ENCODE data around the gene PPP1R14C.

DNA sequence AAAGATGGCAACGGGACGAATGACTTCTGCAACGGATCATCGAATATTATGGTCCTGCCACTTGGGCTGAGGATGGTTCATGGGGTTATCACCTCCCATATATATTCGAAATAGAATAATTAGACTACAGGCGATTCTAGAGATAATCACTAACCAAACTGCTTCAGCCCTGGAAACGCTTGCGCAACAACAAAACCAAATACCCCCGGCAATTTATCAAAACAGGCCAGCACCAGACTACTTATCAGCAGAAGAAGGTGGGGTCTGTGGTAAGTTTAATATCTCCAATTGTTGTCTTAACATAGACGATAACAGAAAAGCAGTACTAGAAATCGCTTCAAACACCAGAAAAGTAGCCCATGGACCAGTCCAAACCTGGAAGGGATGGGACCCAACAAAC is 42.9 kb upstream of the PPP1R14C start:
- TF ChIP-seq, protein P1, sequence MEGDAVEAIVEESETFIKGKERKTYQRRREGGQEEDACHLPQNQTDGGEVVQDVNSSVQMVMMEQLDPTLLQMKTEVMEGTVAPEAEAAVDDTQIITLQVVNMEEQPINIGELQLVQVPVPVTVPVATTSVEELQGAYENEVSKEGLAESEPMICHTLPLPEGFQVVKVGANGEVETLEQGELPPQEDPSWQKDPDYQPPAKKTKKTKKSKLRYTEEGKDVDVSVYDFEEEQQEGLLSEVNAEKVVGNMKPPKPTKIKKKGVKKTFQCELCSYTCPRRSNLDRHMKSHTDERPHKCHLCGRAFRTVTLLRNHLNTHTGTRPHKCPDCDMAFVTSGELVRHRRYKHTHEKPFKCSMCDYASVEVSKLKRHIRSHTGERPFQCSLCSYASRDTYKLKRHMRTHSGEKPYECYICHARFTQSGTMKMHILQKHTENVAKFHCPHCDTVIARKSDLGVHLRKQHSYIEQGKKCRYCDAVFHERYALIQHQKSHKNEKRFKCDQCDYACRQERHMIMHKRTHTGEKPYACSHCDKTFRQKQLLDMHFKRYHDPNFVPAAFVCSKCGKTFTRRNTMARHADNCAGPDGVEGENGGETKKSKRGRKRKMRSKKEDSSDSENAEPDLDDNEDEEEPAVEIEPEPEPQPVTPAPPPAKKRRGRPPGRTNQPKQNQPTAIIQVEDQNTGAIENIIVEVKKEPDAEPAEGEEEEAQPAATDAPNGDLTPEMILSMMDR (IDR thresholded peaks at IDR 0.05), result no peak
- no peak for TF ChIP-seq POLR2A (IDR thresholded peaks at IDR 0.05)
